Measurements from ENCODE around the gene ARHGEF1. TPM values are rescaled to one million over a fixed set of nuclear protein-coding genes. Genes with fewer than 3 reads are reported as not detected.

Gene ARHGEF1
- total and polyA plus RNA-seq, 2 donors (not counting 1 experiment from before 2014, with no cell fraction given), result 21.6 to 23.9 TPM

GRCh38 chr19:41927497-41928192 lies 44.7 kb downstream of the ARHGEF1 start:
- Histone ChIP-seq H3K9me3 (ENCODE audit: control insufficient read depth, insufficient read depth, low read depth, low read length) (no peaks in the 10 kb centered on the region), H3K4me2 (ENCODE audit: extremely low read depth, insufficient read depth, low read length) (peak overlapping the region; percentile 59), H3K4me1 (ENCODE audit: control insufficient read depth, extremely low read depth, insufficient read depth, low read length) (peaks cover 2% of the 10 kb centered on the region), H2AFZ (ENCODE audit: low read length) (no peak overlapping the region), H3K79me2 (ENCODE audit: control insufficient read depth, insufficient read depth, low read length) (no peaks in the 10 kb centered on the region), H3K4me3 (replicated peaks in 1 of 4; ENCODE audit: control extremely low read depth in 1 of 4, insufficient read depth in 1 of 4, low read depth in 3 of 4, low read length in 4 of 4) (peak overlapping the region in 3 of 4 experiments; percentile 26 to 42 (median 37)), H3K9ac (ENCODE audit: insufficient read depth, low read length) (no peak overlapping the region), H3K27ac (ENCODE audit: insufficient read depth, low read length) (no peak overlapping the region), H3K36me3 (ENCODE audit: control insufficient read depth, insufficient read depth, low read length) (no peaks in the 10 kb centered on the region), H3K27me3 (ENCODE audit: control insufficient read depth, insufficient read depth, low read length) (peaks cover 66% of the 10 kb centered on the region), H4K20me1 (ENCODE audit: control insufficient read depth, extremely low read depth, insufficient read depth, low read length) (no peaks in the 10 kb centered on the region)
- TF ChIP-seq EZH2 (IDR thresholded peaks at IDR 0.05; ENCODE audit: low read length, missing control alignments), result peak; percentile 57
- TF ChIP-seq, protein P1, sequence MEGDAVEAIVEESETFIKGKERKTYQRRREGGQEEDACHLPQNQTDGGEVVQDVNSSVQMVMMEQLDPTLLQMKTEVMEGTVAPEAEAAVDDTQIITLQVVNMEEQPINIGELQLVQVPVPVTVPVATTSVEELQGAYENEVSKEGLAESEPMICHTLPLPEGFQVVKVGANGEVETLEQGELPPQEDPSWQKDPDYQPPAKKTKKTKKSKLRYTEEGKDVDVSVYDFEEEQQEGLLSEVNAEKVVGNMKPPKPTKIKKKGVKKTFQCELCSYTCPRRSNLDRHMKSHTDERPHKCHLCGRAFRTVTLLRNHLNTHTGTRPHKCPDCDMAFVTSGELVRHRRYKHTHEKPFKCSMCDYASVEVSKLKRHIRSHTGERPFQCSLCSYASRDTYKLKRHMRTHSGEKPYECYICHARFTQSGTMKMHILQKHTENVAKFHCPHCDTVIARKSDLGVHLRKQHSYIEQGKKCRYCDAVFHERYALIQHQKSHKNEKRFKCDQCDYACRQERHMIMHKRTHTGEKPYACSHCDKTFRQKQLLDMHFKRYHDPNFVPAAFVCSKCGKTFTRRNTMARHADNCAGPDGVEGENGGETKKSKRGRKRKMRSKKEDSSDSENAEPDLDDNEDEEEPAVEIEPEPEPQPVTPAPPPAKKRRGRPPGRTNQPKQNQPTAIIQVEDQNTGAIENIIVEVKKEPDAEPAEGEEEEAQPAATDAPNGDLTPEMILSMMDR (conservative IDR thresholded peaks at IDR 0.05 in 1 of 2, IDR thresholded peaks at IDR 0.05 in 1 of 2; ENCODE audit: low read depth in 1 of 2, low read length in 2 of 2), result no peak
- no peak for DNase-seq (ENCODE audit: low read depth in 2 of 2)

GRCh38 chr19:41928221-41928683 lies 45.3 kb downstream of the ARHGEF1 start, which contains the start of gene ERFL:
TSS of gene ERFL (minus strand) at chr19:41928449. CDS start at chr19:41912919, 15,530 bp downstream.
- TF ChIP-seq, protein P1 (conservative IDR thresholded peaks at IDR 0.05 in 1 of 2, IDR thresholded peaks at IDR 0.05 in 1 of 2; ENCODE audit: low read depth in 1 of 2, low read length in 2 of 2), result no peak
- no peak for TF ChIP-seq EZH2 (IDR thresholded peaks at IDR 0.05; ENCODE audit: low read length, missing control alignments)
- Histone ChIP-seq H3K4me2 (ENCODE audit: extremely low read depth, insufficient read depth, low read length) (peak within 1 kb of the TSS; percentile 59), H3K4me3 (replicated peaks in 1 of 4; ENCODE audit: control extremely low read depth in 1 of 4, insufficient read depth in 1 of 4, low read depth in 3 of 4, low read length in 4 of 4) (peak within 1 kb of the TSS in 3 of 4 experiments; percentile 26 to 42 (median 37)), H3K9me3 (ENCODE audit: control insufficient read depth, insufficient read depth, low read depth, low read length) (no peaks in the 10 kb centered on the region), H3K4me1 (ENCODE audit: control insufficient read depth, extremely low read depth, insufficient read depth, low read length) (peaks cover 5% of the 10 kb centered on the region), H2AFZ (ENCODE audit: low read length) (peak within 1 kb of the TSS; percentile 26), H3K79me2 (ENCODE audit: control insufficient read depth, insufficient read depth, low read length) (no peaks in the 10 kb centered on the region), H3K9ac (ENCODE audit: insufficient read depth, low read length) (no peak within 1 kb of the TSS), H4K20me1 (ENCODE audit: control insufficient read depth, extremely low read depth, insufficient read depth, low read length) (no peaks in the 10 kb centered on the region), H3K27ac (ENCODE audit: insufficient read depth, low read length) (no peak within 1 kb of the TSS), H3K36me3 (ENCODE audit: control insufficient read depth, insufficient read depth, low read length) (no peaks in the 10 kb centered on the region), H3K27me3 (ENCODE audit: control insufficient read depth, insufficient read depth, low read length) (peaks cover 65% of the 10 kb centered on the region)
- DNase-seq (ENCODE audit: low read depth in 2 of 2), result no peak

- Histone ChIP-seq H3K36me3 (ENCODE audit: control insufficient read depth, insufficient read depth, low read length) (no peaks in the 10 kb centered on the region), H3K27me3 (ENCODE audit: control insufficient read depth, insufficient read depth, low read length) (peaks cover 71% of the 10 kb centered on the region), H3K9ac (ENCODE audit: insufficient read depth, low read length) (no peak overlapping the region), H4K20me1 (ENCODE audit: control insufficient read depth, extremely low read depth, insufficient read depth, low read length) (no peaks in the 10 kb centered on the region), H3K79me2 (ENCODE audit: control insufficient read depth, insufficient read depth, low read length) (no peaks in the 10 kb centered on the region), H2AFZ (ENCODE audit: low read length) (peak overlapping the region; percentile 12), H3K4me3 (replicated peaks in 1 of 4; ENCODE audit: control extremely low read depth in 1 of 4, insufficient read depth in 1 of 4, low read depth in 3 of 4, low read length in 4 of 4) (peak overlapping the region in 2 of 4 experiments; percentile 17 to 42), H3K4me2 (ENCODE audit: extremely low read depth, insufficient read depth, low read length) (peak overlapping the region; percentile 32), H3K9me3 (ENCODE audit: control insufficient read depth, insufficient read depth, low read depth, low read length) (no peaks in the 10 kb centered on the region), H3K4me1 (ENCODE audit: control insufficient read depth, extremely low read depth, insufficient read depth, low read length) (peaks cover 5% of the 10 kb centered on the region), H3K27ac (ENCODE audit: insufficient read depth, low read length) (no peak overlapping the region)
- TF ChIP-seq, protein P1 (conservative IDR thresholded peaks at IDR 0.05 in 1 of 2, IDR thresholded peaks at IDR 0.05 in 1 of 2; ENCODE audit: low read depth in 1 of 2, low read length in 2 of 2), result no peak
- peak; percentile 98 for TF ChIP-seq EZH2 (IDR thresholded peaks at IDR 0.05; ENCODE audit: low read length, missing control alignments)
- no peak for DNase-seq (ENCODE audit: low read depth in 2 of 2)
Observed at GRCh38 chr19:41928754-41929535, 46.0 kb downstream of the ARHGEF1 start.
